ENCODE results near the gene INA.
A peak's percentile ranks its signal among the peaks of the same experiment; 100 is the strongest.
"Not testable (repeated sequence)": the region's sequence is repeated elsewhere in the genome, so short reads cannot be mapped to it uniquely, and the experiment has no call there.

Gene INA

GRCh38 chr10:103276896-103277712 is at the start of gene INA:
Gene INA (plus strand): TSS chr10:103277138. CDS start chr10:103277212, 74 bp downstream.
- DNase-seq, result peak; percentile 57

GRCh38 chr10:103227416-103227815 is 49.5 kb upstream of the INA start:
- no peak for DNase-seq

- no peak for DNase-seq
Observed at GRCh38 chr10:103231047-103231551, 45.8 kb upstream of the INA start.

- no peak for DNase-seq
Observed at GRCh38 chr10:103232131-103232673, 44.7 kb upstream of the INA start.

- no peak for DNase-seq
Observed at GRCh38 chr10:103232772-103233488, 44.0 kb upstream of the INA start.

- DNase-seq, result no peak
Observed at GRCh38 chr10:103235775-103236174, 41.2 kb upstream of the INA start.

- DNase-seq, result no peak
Observed at GRCh38 chr10:103238506-103239252, 38.3 kb upstream of the INA start.

GRCh38 chr10:103241262-103242011 is 35.5 kb upstream of the INA start:
- peak; percentile 8 for DNase-seq

- peak; percentile 71 for DNase-seq
Observed at GRCh38 chr10:103244666-103245271, 32.2 kb upstream of the INA start.

GRCh38 chr10:103245587-103245986 is 31.4 kb upstream of the INA start, which contains the start of gene RPEL1:
Gene RPEL1 (plus strand): TSS chr10:103245887. CDS start chr10:103245997, 110 bp downstream.
- not testable (repeated sequence) for DNase-seq

GRCh38 chr10:103246324-103246723 is 30.6 kb upstream of the INA start:
- no peak for DNase-seq

GRCh38 chr10:103254113-103254512 is 22.8 kb upstream of the INA start:
- DNase-seq, result no peak

- DNase-seq, result peak; percentile 29
Observed at GRCh38 chr10:103254538-103255325, 22.2 kb upstream of the INA start.

- no peak for DNase-seq
Observed at GRCh38 chr10:103256613-103257012, 20.3 kb upstream of the INA start.

GRCh38 chr10:103257812-103258211 is 19.1 kb upstream of the INA start:
- no peak for DNase-seq

- not testable (repeated sequence) for DNase-seq
Observed at GRCh38 chr10:103258928-103259327, 18.0 kb upstream of the INA start.

- no peak for DNase-seq
Observed at GRCh38 chr10:103259989-103260388, 16.9 kb upstream of the INA start.

- DNase-seq, result peak; percentile 10
Observed at GRCh38 chr10:103262229-103262628, 14.7 kb upstream of the INA start.

GRCh38 chr10:103265717-103266329 is 11.1 kb upstream of the INA start:
- DNase-seq, result peak; percentile 48

- no peak for DNase-seq
Observed at GRCh38 chr10:103273041-103273441, 3.9 kb upstream of the INA start.
